Lung microvascular endothelial cell (primary cell): ENCODE data around the gene PPP4R4. TPM values are rescaled to one million over a fixed set of nuclear protein-coding genes. Genes with fewer than 3 reads are reported as not detected.

Source experiments
- DNase-seq, 2 donors: peaks; one replicate each; pipeline versions ENCODE4 v3.0.0 to v3.0.0-alpha.2; 2010; ENCODE audit warnings: low read depth in 2 of 2
- total RNA-seq: library from RNA; depleted of rRNA; stranded (reverse); fragments of >200 nt; gene quantifications from 2 replicates; pipeline ENCODE4 v1.2.1, GENCODE V29; 2014

PPP4R4 gene, protein sequence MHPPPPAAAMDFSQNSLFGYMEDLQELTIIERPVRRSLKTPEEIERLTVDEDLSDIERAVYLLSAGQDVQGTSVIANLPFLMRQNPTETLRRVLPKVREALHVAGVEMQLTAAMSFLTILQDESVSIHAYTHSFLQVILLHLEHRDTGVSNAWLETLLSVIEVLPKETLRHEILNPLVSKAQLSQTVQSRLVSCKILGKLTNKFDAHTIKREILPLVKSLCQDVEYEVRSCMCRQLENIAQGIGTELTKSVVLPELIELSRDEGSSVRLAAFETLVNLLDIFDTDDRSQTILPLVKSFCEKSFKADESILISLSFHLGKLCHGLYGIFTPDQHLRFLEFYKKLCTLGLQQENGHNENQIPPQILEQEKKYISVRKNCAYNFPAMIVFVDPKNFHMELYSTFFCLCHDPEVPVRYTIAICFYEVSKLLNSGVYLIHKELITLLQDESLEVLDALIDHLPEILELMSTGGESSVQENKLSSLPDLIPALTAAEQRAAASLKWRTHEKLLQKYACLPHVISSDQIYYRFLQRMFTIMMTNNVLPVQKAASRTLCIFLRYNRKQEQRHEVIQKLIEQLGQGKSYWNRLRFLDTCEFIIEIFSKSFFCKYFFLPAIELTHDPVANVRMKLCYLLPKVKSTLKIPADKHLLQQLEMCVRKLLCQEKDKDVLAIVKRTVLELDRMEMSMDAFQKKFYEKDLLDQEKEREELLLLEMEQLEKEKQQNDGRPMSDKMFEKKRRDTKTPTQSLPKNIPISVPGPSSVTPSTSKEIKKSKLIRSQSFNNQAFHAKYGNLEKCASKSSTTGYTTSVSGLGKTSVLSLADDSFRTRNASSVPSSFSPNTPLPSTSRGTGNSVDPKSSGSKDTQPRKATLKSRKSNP
- under 0.01 TPM in 1 of 2 replicates, not detected in the other for total RNA-seq

DNA sequence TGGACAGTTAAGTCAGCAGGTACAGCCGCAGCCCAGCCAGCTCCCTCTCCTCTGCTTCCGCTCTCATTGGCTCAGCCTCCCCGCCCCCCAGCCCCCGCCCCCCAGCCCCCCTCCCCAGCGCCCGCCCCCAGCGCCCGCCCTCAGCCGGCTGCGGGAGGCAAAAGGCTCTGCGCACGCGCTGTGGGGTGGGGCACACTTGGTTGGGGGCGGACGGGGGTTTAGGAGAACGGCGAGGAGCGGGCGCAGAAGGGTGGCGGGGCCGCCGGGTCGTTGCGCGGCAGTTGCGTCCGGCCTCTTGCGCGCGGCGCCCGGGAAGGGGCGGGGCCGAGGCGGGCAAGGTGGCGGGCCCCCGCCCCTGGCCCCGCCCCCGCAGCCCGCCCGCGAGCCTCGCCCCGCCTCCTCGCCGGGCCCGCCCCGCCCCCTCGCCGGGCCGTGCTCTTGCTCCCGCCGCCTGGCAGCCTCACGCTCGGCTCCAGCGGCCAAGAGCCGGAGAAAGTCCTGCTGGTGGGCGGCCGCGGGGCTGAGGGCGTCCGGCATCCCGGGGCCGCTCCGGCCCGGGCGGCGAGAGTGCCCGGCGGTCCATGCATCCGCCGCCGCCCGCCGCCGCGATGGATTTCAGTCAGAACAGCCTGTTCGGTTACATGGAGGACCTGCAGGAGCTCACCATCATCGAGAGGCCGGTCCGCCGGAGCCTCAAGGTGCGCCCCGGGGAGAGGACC, at the start of gene PPP4R4:
PPP4R4 (plus strand) TSS at position 438 of the 719 bp plus-strand sequence; CDS start at position 582, 144 bp downstream.
- peak; percentile 53 to 74 for DNase-seq

DNA sequence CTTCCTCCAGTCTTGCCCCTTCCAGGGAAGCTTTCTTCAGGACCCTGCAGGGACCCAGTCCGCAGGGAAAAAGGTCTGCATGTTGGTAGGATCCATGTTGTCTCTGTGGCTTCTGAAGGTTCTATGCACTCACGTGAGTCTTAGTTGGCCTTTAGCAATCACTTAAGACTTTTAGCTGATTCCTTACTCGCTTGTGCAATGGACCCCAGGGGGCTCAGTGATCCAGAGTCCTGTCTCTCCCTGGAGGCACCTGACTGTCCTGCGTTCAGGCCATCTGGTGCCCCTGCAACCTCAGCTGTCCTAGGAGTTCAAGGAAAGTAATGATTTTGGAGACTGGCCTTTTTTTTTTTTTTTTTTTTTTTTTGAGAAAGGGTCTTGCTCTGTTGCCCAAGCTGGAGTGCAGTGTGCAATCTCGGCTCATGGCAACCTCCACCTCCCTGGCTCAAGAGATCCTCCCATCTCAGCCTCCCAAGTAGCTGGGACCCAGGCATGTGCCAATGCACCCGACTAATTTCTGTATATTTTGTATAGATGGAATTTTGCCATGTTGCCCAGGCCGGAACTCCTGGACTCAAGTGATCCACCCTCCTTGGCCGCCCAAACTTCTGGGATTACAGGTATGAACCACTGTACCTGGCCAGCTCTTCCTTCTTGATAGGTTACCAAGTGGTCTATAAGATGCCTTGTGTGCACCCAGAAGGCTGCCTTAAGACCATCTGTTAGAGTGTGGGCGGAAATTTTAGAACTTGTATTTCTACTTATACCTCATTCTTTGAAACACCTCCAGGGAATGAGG, 49.3 kb upstream of the PPP4R4 start:
- DNase-seq = no peak

GRCh38 chr14:94125659-94126418, 48.3 kb upstream of the PPP4R4 start:
- DNase-seq = no peak

GRCh38 chr14:94126419-94126677, 47.8 kb upstream of the PPP4R4 start:
- DNase-seq = no peak

DNA sequence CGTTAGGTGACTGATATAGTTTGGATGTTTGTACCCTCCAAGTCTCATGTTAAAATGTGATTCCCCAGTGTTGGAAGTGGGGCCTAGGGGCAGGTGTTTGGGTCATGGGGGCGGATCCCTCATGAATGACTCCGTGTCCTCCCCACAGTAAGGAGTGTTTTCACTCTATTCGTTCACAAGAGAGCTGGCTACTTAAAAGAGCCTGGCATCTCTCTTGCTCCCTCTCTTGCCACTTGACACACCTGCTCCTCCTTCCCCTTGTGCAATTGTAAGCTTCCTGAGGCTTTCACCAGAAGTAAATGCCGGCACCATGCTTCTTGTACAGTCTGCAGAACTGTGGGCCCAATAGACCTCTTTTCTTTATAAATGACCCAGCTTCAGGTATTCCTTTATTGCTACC, 47.3 kb upstream of the PPP4R4 start:
- DNase-seq = no peak

- DNase-seq = no peak
Observed at GRCh38 chr14:94127330-94127729, 46.8 kb upstream of the PPP4R4 start.

GRCh38 chr14:94128216-94128839, 45.8 kb upstream of the PPP4R4 start:
- DNase-seq = no peak

GRCh38 chr14:94129111-94129757, 44.9 kb upstream of the PPP4R4 start, which contains the start of gene IFI27L2:
TSS of gene IFI27L2 (minus strand) at chr14:94129604. CDS start at chr14:94129564, 40 bp downstream.
- peak in 1 of 2 donors; percentile 72 for DNase-seq

DNA sequence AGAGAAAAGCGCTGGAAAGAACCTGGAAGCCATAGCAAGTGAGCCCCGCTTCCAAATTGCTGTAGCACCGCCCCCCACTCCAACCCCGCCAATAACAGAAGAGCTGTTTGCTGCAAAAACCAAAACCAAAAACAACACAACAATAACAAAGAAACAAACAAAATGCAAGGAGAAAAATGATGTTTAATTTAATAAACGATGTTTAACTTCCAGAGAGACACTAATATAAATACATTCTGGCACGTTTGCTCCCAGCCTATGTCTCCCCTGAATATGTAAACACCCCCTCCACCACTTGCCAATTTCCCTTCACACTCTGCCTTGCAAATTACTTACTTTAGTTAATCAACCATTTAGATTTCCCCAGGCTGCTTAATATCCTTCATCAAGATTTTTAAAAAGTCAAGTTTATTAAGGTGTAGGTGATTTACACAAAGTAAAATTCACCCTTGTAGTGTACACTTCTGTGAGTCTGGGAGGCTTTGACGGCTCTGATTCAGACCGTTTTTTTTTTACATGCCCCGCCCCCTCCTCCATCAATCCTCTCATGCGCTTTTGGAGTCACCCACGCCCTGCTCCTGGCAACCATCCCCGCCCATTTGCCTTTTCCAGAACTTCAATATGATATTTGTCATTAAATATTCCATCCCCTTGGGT, 44.2 kb upstream of the PPP4R4 start:
- DNase-seq = peak in 1 of 2 donors; percentile 57

- peak; percentile 74 to 76 for DNase-seq
Observed at GRCh38 chr14:94132285-94132887, 41.7 kb upstream of the PPP4R4 start.

DNA sequence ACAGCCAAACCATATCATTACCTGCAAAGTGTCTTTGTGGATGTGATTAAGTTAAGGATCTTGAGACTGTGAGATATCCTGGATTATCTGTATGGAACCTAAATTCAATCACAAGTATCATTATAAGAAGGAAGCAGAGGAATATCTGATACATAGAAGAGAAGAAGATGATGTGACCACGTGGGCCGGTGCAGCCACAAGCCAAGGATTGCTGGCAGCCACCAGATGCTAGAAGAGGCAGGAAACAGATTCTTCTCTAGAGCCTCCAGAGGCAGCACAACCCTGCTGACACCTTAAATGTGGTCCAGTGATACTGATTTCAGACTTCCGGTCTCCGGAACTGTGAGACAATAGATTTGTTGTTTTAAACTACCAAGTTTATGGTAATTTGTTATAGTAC, 38.6 kb upstream of the PPP4R4 start:
- DNase-seq = no peak

DNA sequence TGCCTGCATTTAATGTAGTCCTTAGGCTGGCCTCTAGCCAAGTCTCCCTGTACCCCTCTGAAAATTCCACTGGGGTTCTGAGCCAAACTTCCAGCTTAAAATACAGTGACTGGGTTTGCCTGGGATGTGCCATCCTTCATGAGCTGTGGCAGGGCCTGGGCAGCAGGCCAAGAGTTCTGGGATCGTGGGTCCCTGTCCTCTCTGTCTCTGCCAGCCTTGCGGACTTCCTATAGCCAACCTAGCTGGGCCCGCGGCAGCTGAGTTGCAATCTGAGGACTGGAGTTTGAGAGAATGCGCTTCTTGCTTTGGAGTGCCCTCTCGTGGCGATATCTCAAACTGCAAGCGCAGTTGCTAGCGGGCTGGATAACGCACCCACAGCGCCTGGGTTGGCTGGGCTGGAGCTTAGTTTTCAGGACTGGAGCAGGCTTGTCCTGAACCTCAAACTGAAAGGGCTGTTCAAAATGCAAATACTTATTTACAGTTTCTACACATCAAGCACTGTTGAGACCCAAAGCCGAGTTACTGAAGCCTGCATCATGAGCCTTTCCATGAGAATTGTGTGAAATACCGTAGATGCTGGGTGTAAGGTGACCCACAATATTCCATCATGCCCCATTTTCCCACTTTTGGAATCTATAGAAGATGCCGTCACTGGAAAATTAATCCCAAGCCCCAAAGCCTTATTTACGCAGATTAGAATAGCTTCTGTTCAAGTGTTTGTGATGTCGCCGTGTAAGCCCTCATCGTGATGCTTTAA, 37.4 kb upstream of the PPP4R4 start:
- DNase-seq = peak; percentile 84 to 87

DNA sequence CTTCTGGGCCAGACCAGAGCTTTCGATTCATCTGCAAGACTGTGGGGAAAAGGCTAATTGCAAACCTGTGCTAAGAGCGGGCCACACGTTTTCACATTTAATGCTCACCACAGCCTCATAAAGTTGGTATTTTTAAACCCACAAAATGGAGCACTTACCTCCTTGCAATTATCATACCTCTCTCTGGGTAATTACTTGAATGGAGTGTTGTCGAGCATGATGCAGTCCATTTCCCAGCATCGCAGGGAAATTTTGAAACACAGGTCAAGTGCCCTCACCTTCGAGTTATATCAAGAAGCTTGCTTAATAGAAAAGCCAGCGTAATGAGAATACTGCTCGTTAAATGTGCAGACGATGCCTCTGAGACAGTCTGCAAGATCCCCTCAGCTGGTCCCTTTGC, 35.9 kb upstream of the PPP4R4 start:
- DNase-seq = no peak

DNA sequence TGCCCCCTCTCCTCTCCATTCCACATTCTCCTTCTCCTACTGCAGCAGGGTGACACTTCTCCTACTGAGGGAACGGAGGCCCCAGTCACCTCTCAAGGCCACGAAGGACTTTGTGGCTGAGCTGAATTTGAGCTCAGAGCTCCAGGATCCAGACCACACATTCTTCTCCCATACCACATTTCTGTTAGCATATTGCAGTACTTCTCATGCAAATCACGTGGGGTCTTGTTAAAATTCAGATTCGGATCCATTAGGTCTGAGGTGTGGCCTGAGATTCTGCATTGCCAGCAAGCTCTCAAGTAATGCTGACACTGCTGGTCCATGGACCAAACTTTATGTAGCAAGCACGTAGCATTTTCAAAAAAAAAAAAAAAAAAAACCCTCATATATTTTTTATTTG, 35.1 kb upstream of the PPP4R4 start:
- DNase-seq = no peak

DNA sequence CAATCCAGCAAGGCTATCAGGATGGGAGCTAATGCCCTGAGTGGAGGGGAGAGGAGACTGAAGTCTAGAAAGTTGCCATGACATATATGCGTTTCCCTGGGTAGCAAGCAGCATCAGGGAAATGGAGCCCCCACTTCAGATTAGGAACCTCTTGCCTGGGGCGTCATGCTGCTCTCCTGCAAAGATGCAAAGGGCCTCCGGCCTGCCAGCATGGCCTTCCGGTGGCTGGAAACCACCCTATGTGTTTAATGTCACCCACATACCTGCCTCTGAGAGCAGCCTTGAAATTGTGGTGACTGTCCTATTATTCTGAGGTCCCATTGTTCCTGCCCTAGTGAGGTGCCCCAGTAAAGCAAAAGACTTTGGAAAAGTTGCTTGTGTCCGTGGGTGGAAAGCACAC, 34.7 kb upstream of the PPP4R4 start:
- no peak for DNase-seq

- DNase-seq = no peak
Observed at GRCh38 chr14:94142247-94142646, 31.9 kb upstream of the PPP4R4 start.

DNA sequence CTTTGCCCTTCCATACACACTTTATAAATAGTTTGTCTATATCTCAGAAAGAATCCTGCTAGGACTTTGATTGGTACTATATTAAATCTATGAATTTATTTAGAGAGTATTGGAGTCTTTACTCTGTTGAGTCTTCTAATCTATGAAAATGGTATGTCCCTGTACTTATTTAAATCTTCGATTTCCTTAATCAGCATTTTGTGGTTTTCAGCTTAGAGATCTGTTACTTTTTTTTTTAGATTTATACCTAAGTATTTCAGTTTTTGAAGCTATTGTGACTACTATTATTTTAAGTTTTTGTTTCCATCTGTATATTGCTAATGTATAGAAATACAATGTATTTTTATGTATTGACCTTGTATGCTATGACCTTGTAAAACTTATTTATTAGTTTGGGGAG, 31.3 kb upstream of the PPP4R4 start:
- no peak for DNase-seq

- DNase-seq = peak in 1 of 2 donors; percentile 34
Observed at GRCh38 chr14:94143239-94143638, 30.9 kb upstream of the PPP4R4 start.
